MCF 10A (cell line): ENCODE measurements around the gene SPRR2B. TPM values are rescaled to one million over a fixed set of nuclear protein-coding genes. Genes with fewer than 3 reads are reported as not detected.
"Not testable (repeated sequence)": the region's sequence is repeated elsewhere in the genome, so short reads cannot be mapped to it uniquely, and the experiment has no call there.

Experiments used
- BruUV-seq: library from RNA; stranded (reverse); fragments of 400-500 nt; replicated peaks from 2 replicates; lab custom pipeline; 2021; lab: Mats Ljungman, UMichigan
- CTCF ChIA-PET: fragments of 300-600 bp; sonication (Branson Sonifier 250); formaldehyde crosslinking; extraction: SDS; loops from one replicate; lab custom pipeline; 2021; ENCODE audit warnings: antibody characterized with exemption, inconsistent platforms; lab: Yijun Ruan, JAX
- POLR2A ChIA-PET: fragments of 300-600, 350-650 bp; sonication (Branson Sonifier 250); formaldehyde crosslinking; extraction: SDS; loops from one replicate; lab custom pipeline; 2020; ENCODE audit warnings: antibody characterized with exemption, inconsistent platforms; lab: Yijun Ruan, JAX
- DNase-seq: peaks from one replicate; pipeline ENCODE4 v3.0.0-alpha.2; 2018; ENCODE audit not compliant: unreplicated experiment
- H3K27ac Mint-ChIP-seq: one replicate; pipeline ENCODE4 v1.8.0; 2022; ENCODE audit warnings: mild to moderate bottlenecking, low read depth, mixed read lengths; ENCODE audit not compliant: unreplicated experiment
- H3K27me3 Mint-ChIP-seq: one replicate; pipeline ENCODE4 v1.8.0; 2022; ENCODE audit warnings: mixed read lengths; ENCODE audit not compliant: insufficient read depth, unreplicated experiment
- H3K36me3 Mint-ChIP-seq: one replicate; pipeline ENCODE4 v1.8.0; 2022; ENCODE audit warnings: mild to moderate bottlenecking, moderate library complexity, mixed read lengths; ENCODE audit not compliant: insufficient read depth, unreplicated experiment
- H3K4me1 Mint-ChIP-seq: one replicate; pipeline ENCODE4 v1.8.0; 2022; ENCODE audit warnings: mixed read lengths; ENCODE audit not compliant: insufficient read depth, unreplicated experiment
- H3K4me3 Mint-ChIP-seq: one replicate; pipeline ENCODE4 v1.8.0; 2022; ENCODE audit warnings: mild to moderate bottlenecking, moderate library complexity, mixed read lengths; ENCODE audit not compliant: unreplicated experiment
- H3K9me3 Mint-ChIP-seq: one replicate; pipeline ENCODE4 v1.8.0; 2022; ENCODE audit warnings: mixed read lengths; ENCODE audit not compliant: unreplicated experiment
- intact Hi-C: fragments of 100-400 bp; cut with micrococcal nuclease; formaldehyde crosslinking; loops from 2 replicates; pipeline ENCODE4 v1.14.1; 2022
- total RNA-seq: library from RNA; stranded (reverse); gene quantifications from 2 replicates; pipeline ENCODE4 v1.2.3, GENCODE V29; 2022
- TF ChIP-seq, protein P1 (sequence below): fragments of 200-600 bp; IDR thresholded peaks from one replicate; pipeline ENCODE4 v1.8.0; 2022; ENCODE audit warnings: antibody characterized with exemption, mild to moderate bottlenecking; ENCODE audit not compliant: unreplicated experiment

The SPRR2B gene
- total RNA-seq, 1 experiment from 2014 or later = not detected

DNA sequence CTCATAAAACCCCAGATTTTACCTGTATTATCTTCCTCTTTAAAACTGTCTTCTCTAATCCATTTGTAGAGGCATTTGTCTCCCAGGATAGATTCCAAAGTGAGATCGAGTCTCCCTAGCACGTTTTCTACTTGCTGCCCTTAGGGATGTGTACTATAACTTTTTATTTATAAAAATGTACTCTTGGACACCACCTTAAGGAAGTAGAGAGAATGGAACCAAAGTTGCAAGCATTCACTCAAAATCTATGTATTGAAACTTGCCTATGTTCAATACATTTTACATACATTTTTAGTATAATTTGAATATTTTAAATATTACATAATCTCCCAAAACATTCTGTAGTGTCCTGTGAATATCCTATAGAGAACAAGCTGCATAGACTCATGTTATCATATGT is 13.3 kb downstream of the SPRR2B start:
- DNase-seq = peak; percentile 21

DNA sequence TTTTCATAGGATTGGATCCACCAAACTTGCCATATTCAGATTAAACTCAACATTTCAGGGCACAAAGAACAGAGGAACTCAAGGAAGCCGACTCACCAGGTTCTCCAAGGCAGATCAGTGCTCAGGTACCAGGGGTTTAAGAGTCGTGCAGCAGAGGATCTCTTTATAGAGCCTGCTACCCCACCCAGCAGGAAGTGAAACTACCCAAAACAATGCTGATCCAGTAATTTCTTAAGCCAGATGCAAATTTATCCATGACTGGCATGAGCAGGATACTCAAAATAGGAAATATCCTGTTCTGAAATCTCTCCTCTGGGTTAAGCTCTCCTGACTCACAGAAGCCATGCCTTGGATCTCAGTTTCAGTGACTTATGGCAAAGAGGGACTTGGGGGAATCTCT is 14.0 kb downstream of the SPRR2B start, which contains the start of gene SPRR2A:
TSS of gene SPRR2A (minus strand) at position 138 of the 400 bp plus-strand sequence. CDS start 777 bp downstream, outside the sequence.
- TF ChIP-seq, protein P1, sequence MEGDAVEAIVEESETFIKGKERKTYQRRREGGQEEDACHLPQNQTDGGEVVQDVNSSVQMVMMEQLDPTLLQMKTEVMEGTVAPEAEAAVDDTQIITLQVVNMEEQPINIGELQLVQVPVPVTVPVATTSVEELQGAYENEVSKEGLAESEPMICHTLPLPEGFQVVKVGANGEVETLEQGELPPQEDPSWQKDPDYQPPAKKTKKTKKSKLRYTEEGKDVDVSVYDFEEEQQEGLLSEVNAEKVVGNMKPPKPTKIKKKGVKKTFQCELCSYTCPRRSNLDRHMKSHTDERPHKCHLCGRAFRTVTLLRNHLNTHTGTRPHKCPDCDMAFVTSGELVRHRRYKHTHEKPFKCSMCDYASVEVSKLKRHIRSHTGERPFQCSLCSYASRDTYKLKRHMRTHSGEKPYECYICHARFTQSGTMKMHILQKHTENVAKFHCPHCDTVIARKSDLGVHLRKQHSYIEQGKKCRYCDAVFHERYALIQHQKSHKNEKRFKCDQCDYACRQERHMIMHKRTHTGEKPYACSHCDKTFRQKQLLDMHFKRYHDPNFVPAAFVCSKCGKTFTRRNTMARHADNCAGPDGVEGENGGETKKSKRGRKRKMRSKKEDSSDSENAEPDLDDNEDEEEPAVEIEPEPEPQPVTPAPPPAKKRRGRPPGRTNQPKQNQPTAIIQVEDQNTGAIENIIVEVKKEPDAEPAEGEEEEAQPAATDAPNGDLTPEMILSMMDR = no peak
- Mint-ChIP-seq H3K27me3 (no peaks in the 10 kb centered on the region), H3K4me1 (peaks cover 16% of the 10 kb centered on the region), H3K36me3 (peaks cover 7% of the 10 kb centered on the region), H3K27ac (no peak within 1 kb of the TSS), H3K4me3 (no peak within 1 kb of the TSS), H3K9me3 (peaks cover 12% of the 10 kb centered on the region)
- POLR2A ChIA-PET = interaction anchor here (1.1 kb wide), 1 partner anchor 8 kb away, joined by 3 read pairs; no protein-coding TSS in a partner anchor
- intact Hi-C loops = no loop called here
- no peak for DNase-seq
- BruUV-seq = no TSS peak
- CTCF ChIA-PET = interaction anchor here (0.9 to 1.8 kb wide), 4 partner anchors 12 to 187 kb away, joined by 3 to 6 read pairs (median 4); no protein-coding TSS in a partner anchor

More for the DNA sequence above, 13.3 kb downstream of the SPRR2B start:
- peaks cover 7% of the 10 kb centered on the region for H3K36me3 Mint-ChIP-seq
- no peak overlapping the region for H3K27ac Mint-ChIP-seq
- POLR2A ChIA-PET = interaction anchor here (0.9 to 1.1 kb wide), 4 partner anchors 9 to 135 kb away, joined by 3 read pairs; no protein-coding TSS in a partner anchor
- TF ChIP-seq, protein P1 = peak; percentile 6
- peaks cover 16% of the 10 kb centered on the region for H3K4me1 Mint-ChIP-seq
- no peak overlapping the region for H3K4me3 Mint-ChIP-seq
- BruUV-seq = no TSS peak
- H3K27me3 Mint-ChIP-seq = no peaks in the 10 kb centered on the region
- intact Hi-C loops = no loop called here
- CTCF ChIA-PET = interaction anchor here (0.7 to 1.6 kb wide), 10 partner anchors 10 to 364 kb away, joined by 3 to 6 read pairs (median 4); no protein-coding TSS in a partner anchor
- H3K9me3 Mint-ChIP-seq = peaks cover 5% of the 10 kb centered on the region

DNA sequence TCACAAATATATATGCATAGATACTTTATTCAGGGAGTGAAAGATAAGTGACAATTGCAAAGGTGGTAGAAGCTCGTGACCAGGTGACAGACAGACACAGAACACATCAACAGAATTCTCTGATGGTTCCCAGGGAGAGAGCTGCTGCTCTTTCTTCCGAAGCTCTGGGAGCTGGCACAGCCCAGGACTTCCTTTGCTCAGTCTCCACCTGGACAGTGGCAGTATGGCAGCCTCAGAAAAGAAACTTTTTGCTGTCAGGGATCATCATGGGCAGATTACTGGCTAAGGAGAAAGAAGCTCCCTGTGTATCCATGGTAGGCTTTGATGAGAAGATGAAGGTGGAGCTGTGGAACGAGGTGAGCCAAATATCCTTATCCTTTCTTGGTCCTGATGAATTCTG is 15.3 kb downstream of the SPRR2B start:
- CTCF ChIA-PET = interaction anchor here (0.6 to 1.8 kb wide), 3 partner anchors 186 to 559 kb away, joined by 3 read pairs; no protein-coding TSS in a partner anchor
- Mint-ChIP-seq H3K9me3 (peaks cover 25% of the 10 kb centered on the region), H3K4me1 (peaks cover 16% of the 10 kb centered on the region)
- H3K36me3 Mint-ChIP-seq, H3K4me3 Mint-ChIP-seq, H3K27ac Mint-ChIP-seq, H3K27me3 Mint-ChIP-seq, intact Hi-C loops, DNase-seq, BruUV-seq: not testable (repeated sequence)
- POLR2A ChIA-PET = interaction anchor here (0.6 to 1.0 kb wide), 3 partner anchors 16 to 102 kb away, joined by 3 to 4 read pairs (median 3); no protein-coding TSS in a partner anchor

DNA sequence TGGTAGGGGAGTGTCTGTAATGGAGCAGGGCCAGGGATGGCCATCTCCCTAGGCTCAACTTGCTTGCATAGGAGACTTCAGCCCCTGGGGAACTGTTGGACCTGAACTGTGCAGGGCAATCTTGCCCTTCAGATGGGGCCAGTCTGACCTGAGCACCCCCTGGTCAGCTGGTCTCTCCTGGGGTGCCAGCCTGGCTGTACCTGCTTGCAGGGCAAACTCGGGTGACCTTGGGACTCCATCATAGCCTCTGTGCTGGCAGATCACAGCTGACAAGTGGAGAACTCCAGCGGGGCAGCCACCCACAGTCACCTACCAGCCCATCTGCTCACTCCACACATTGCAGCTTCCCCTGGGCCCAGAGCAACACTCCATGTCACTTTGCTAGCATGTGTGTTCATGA is 22.2 kb downstream of the SPRR2B start:
- TF ChIP-seq, protein P1 = no peak
- no peak for DNase-seq
- ChIA-PET CTCF (no interaction called here), POLR2A (interaction anchor here (0.9 kb wide), 1 partner anchor 8 kb away, joined by 3 read pairs; the partner anchor contains the start of gene SPRR2A)
- intact Hi-C loops = no loop called here
- H3K4me1 Mint-ChIP-seq = peaks cover 14% of the 10 kb centered on the region
- peaks cover 33% of the 10 kb centered on the region for H3K9me3 Mint-ChIP-seq
- H3K27ac Mint-ChIP-seq = no peak overlapping the region
- no peak overlapping the region for H3K4me3 Mint-ChIP-seq
- BruUV-seq = no TSS peak
- H3K27me3 Mint-ChIP-seq = no peaks in the 10 kb centered on the region
- no peaks in the 10 kb centered on the region for H3K36me3 Mint-ChIP-seq
